T-helper 2 cell treated with Interferon-gamma antibody and Interleukin-4, amounts not matched to agents 5 μg/mL and 100 μg/mL, for 36 hours (primary cell): ENCODE results near the gene LPAR1.

Experiments
- DNase-seq: peaks from one replicate; pipeline ENCODE4 v3.0.0; 2021; ENCODE audit warnings: low spot score
- H3K27ac Mint-ChIP-seq: one replicate; pipeline ENCODE4 v1.8.0; 2021; ENCODE audit warnings: mild to moderate bottlenecking, mixed read lengths
- H3K27me3 Mint-ChIP-seq: one replicate; pipeline ENCODE4 v1.8.0; 2021; ENCODE audit warnings: low read depth, mixed read lengths
- H3K36me3 Mint-ChIP-seq: one replicate; pipeline ENCODE4 v1.8.0; 2021; ENCODE audit warnings: low read depth, mixed read lengths
- H3K4me1 Mint-ChIP-seq: one replicate; pipeline ENCODE4 v1.8.0; 2021; ENCODE audit warnings: low read depth, mixed read lengths
- H3K4me3 Mint-ChIP-seq: one replicate; pipeline ENCODE4 v1.8.0; 2022; ENCODE audit warnings: mild to moderate bottlenecking, moderate library complexity, mixed read lengths
- H3K9me3 Mint-ChIP-seq: one replicate; pipeline ENCODE4 v1.8.0; 2021; ENCODE audit warnings: mixed read lengths

The LPAR1 gene

GRCh38 chr9:110975969-110976368 is 62.3 kb downstream of the LPAR1 start:
- H3K27me3 Mint-ChIP-seq: no peaks in the 10 kb centered on the region
- H3K9me3 Mint-ChIP-seq: peaks cover 4% of the 10 kb centered on the region
- no peak overlapping the region for H3K4me3 Mint-ChIP-seq
- no peaks in the 10 kb centered on the region for H3K36me3 Mint-ChIP-seq
- DNase-seq: no peak
- no peaks in the 10 kb centered on the region for H3K4me1 Mint-ChIP-seq
- H3K27ac Mint-ChIP-seq: no peak overlapping the region

DNA sequence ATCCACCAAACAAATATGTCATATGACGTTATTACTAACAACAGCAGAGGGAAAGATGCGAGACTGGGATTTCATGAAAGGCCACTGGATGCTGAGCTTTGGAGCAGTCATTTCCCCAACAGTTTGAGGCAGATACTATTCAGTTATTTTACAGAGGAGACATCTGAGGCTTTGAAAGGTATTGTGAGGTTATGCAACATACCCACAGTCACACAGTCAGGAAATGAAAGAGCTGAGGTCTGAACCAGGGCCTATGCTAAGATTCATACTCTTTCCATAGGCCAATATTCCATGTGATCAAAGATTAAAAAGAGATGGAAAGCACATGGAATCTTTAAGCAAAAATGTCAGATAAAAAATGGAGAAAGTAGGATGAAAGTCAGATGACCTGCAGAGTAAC is 63.0 kb downstream of the LPAR1 start:
- H3K36me3 Mint-ChIP-seq: no peaks in the 10 kb centered on the region
- no peak overlapping the region for H3K4me3 Mint-ChIP-seq
- no peak overlapping the region for H3K27ac Mint-ChIP-seq
- H3K4me1 Mint-ChIP-seq: no peaks in the 10 kb centered on the region
- no peak for DNase-seq
- H3K9me3 Mint-ChIP-seq: peaks cover 4% of the 10 kb centered on the region
- H3K27me3 Mint-ChIP-seq: no peaks in the 10 kb centered on the region

- no peaks in the 10 kb centered on the region for H3K27me3 Mint-ChIP-seq
- no peaks in the 10 kb centered on the region for H3K4me1 Mint-ChIP-seq
- H3K9me3 Mint-ChIP-seq: peaks cover 4% of the 10 kb centered on the region
- H3K27ac Mint-ChIP-seq: no peak overlapping the region
- no peaks in the 10 kb centered on the region for H3K36me3 Mint-ChIP-seq
- no peak overlapping the region for H3K4me3 Mint-ChIP-seq
- no peak for DNase-seq
Observed at GRCh38 chr9:110971705-110972104, 66.6 kb downstream of the LPAR1 start.

DNA sequence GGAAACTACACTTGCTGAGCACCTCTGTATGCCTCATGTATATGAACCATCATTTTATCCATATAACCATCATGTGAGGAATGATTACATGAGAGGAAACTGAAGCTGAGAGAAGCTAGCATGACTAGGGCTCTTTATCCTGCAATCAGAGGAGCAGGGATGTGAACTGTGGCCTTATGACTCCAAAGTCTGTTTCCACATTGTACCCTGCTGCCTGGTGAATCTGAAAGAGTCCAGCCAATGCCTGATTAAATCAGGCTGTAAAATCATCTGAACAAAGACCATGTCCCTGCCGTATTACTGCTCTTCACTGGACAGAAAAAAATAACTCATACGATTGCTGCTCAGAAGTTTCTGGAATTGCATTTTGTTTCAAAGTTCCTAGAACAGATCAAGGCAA is 67.0 kb downstream of the LPAR1 start:
- Mint-ChIP-seq H3K27me3 (no peaks in the 10 kb centered on the region), H3K9me3 (no peaks in the 10 kb centered on the region), H3K4me1 (no peaks in the 10 kb centered on the region), H3K36me3 (no peaks in the 10 kb centered on the region), H3K27ac (no peak overlapping the region), H3K4me3 (no peak overlapping the region)
- DNase-seq: no peak

DNA sequence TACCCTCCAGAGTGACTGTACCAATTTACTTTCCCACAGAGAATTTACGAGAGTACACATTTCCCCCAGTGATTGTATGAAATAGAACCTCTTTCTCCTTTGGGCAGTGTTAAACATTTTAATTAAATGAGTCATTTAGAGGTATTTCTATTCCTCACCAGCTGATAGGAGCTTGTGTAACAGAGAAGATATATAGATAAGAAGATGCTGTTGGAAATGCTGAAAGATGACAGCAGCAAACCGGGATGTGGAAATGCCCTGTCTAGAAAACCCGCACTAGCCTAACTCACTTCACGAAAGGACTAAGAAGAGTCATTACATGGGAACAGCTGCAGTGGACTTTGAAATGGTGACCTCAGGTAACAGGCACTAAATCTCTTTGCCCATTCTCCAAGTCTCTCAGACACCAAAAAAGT is 68.3 kb downstream of the LPAR1 start:
- Mint-ChIP-seq H3K4me3 (no peak overlapping the region), H3K4me1 (no peaks in the 10 kb centered on the region), H3K36me3 (no peaks in the 10 kb centered on the region), H3K9me3 (no peaks in the 10 kb centered on the region), H3K27me3 (no peaks in the 10 kb centered on the region), H3K27ac (no peak overlapping the region)
- DNase-seq: no peak

DNA sequence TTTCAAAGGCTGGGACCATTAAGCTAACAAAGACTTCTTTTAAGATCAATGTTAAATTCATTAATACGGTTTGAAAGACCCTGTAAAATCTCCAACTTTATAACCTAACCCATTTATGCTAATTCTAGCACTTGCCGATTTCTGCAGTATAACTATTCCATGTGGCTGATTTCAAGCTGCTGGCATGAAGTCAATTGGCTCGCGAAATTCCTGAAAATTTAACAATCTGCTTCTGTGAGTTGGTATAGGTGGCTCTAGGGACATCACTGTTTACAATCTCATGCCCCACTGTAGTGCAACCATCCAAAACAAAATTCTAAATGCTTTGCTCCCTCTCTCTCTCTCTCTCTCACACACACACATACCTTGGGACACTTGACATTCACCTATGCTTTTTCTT is 70.2 kb downstream of the LPAR1 start:
- H3K27ac Mint-ChIP-seq: no peak overlapping the region
- H3K27me3 Mint-ChIP-seq: no peaks in the 10 kb centered on the region
- no peaks in the 10 kb centered on the region for H3K9me3 Mint-ChIP-seq
- DNase-seq: no peak
- H3K4me1 Mint-ChIP-seq: no peaks in the 10 kb centered on the region
- no peak overlapping the region for H3K4me3 Mint-ChIP-seq
- H3K36me3 Mint-ChIP-seq: no peaks in the 10 kb centered on the region

- no peaks in the 10 kb centered on the region for H3K36me3 Mint-ChIP-seq
- H3K9me3 Mint-ChIP-seq: peaks cover under 1% of the 10 kb centered on the region
- DNase-seq: no peak
- no peak overlapping the region for H3K4me3 Mint-ChIP-seq
- H3K27ac Mint-ChIP-seq: no peak overlapping the region
- H3K4me1 Mint-ChIP-seq: no peaks in the 10 kb centered on the region
- H3K27me3 Mint-ChIP-seq: no peaks in the 10 kb centered on the region
Observed at GRCh38 chr9:110967196-110967595, 71.1 kb downstream of the LPAR1 start.

DNA sequence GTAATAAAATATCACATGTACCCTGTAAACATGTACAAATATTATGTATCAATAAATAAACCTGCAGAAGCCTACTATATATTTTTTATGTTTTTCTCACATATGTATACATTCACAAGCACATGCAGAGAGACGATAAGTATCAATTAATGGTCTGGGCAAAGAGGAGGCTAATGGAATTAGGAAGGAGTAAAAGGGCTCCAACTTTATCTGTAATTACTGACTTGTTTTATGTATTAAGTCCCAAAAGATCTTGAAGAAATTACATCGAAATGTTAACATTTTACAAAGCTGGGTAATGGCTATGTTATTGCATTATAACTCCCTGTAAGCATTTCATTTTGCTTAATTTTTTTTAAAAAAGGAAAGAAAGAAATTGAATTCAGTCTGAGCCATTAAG is 78.0 kb downstream of the LPAR1 start:
- Mint-ChIP-seq H3K27me3 (no peaks in the 10 kb centered on the region), H3K9me3 (peaks cover 13% of the 10 kb centered on the region), H3K27ac (no peak overlapping the region), H3K4me3 (no peak overlapping the region), H3K4me1 (no peaks in the 10 kb centered on the region), H3K36me3 (no peaks in the 10 kb centered on the region)
- no peak for DNase-seq

GRCh38 chr9:110958847-110959246 is 79.4 kb downstream of the LPAR1 start:
- DNase-seq: no peak
- H3K27me3 Mint-ChIP-seq: no peaks in the 10 kb centered on the region
- H3K27ac Mint-ChIP-seq: no peak overlapping the region
- H3K9me3 Mint-ChIP-seq: peaks cover 25% of the 10 kb centered on the region
- H3K4me3 Mint-ChIP-seq: no peak overlapping the region
- H3K36me3 Mint-ChIP-seq: no peaks in the 10 kb centered on the region
- peaks cover 3% of the 10 kb centered on the region for H3K4me1 Mint-ChIP-seq

- Mint-ChIP-seq H3K9me3 (peaks cover 28% of the 10 kb centered on the region), H3K4me1 (peaks cover 3% of the 10 kb centered on the region), H3K27me3 (no peaks in the 10 kb centered on the region), H3K4me3 (no peak overlapping the region), H3K36me3 (peaks cover 1% of the 10 kb centered on the region), H3K27ac (no peak overlapping the region)
- no peak for DNase-seq
Observed at GRCh38 chr9:110954822-110955291, 83.4 kb downstream of the LPAR1 start.

GRCh38 chr9:110952540-110952859 is 85.8 kb downstream of the LPAR1 start:
- Mint-ChIP-seq H3K4me3 (no peak overlapping the region), H3K4me1 (peaks cover 3% of the 10 kb centered on the region), H3K27ac (no peak overlapping the region), H3K9me3 (peaks cover 19% of the 10 kb centered on the region), H3K27me3 (no peaks in the 10 kb centered on the region), H3K36me3 (peaks cover 1% of the 10 kb centered on the region)
- no peak for DNase-seq

DNA sequence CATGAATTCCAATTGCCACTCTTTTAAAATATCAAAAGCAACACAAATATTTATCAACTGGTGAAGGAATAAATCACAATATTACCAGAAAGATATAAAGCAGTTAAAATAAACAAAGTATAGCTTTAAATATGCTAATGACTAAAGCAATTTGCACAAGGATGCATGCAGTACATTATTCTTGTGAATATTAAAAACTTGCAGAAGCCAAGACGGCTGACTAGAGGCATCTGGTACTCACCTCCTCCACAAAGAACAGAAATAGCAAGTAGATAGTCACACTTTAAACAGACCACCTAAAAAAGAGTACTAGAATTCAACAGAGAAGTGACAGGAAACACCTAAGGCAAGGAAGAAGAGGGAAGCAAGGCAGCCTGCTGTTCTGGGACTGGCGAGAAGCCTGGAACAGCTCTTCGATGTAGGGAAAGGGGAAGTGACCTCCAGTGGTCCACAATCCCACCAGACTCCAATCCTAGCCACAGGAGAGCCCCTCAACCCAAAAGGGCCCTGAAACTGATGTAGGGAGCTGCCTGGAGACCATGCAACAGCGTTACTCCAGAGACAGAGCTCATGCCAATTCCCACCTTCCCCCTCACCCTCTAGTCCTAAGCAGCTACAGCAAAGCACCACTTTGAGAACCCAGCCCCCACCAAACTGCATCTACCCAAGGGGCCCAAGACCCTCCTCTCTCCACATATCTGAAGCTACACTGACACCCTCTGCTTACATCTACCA is 86.3 kb downstream of the LPAR1 start:
- H3K4me3 Mint-ChIP-seq: no peak overlapping the region
- peaks cover 19% of the 10 kb centered on the region for H3K9me3 Mint-ChIP-seq

DNA sequence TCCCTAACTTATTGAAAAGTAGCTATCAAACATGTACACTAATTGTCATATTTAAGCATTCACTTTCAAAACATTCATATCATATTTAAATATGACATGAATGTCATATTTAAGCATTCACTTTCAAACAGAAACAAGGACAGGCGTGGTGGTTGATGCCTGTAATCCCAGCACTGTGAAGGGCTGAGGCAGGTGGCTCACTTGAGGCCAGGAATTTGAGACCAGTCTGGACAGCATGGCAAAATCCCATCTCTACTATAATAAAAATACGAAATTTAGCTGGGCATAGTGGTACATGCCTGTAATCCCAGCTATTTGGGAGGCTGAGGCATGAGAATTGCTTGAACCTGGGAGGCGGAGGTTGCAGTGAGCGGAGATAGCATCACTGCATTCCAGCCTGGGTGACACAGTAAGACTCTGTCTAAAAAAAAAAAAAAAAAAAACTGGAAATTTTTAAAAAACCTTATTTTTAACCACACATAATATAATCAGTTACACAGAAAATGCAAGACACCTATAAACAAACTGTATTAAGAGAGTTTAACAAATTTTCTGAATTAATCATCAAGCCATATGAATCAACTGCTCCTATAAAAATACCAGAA is 88.1 kb downstream of the LPAR1 start:
- DNase-seq: no peak
- peaks cover 3% of the 10 kb centered on the region for H3K4me1 Mint-ChIP-seq
- H3K9me3 Mint-ChIP-seq: peaks cover 18% of the 10 kb centered on the region
- no peak overlapping the region for H3K4me3 Mint-ChIP-seq
- H3K27me3 Mint-ChIP-seq: no peaks in the 10 kb centered on the region
- no peak overlapping the region for H3K27ac Mint-ChIP-seq
- H3K36me3 Mint-ChIP-seq: peaks cover 1% of the 10 kb centered on the region

More for the DNA sequence above, 86.3 kb downstream of the LPAR1 start:
- Mint-ChIP-seq H3K27me3 (no peaks in the 10 kb centered on the region), H3K36me3 (peaks cover 1% of the 10 kb centered on the region), H3K4me1 (peaks cover 3% of the 10 kb centered on the region), H3K27ac (no peak overlapping the region)
- no peak for DNase-seq

- Mint-ChIP-seq H3K27me3 (no peaks in the 10 kb centered on the region), H3K4me1 (no peaks in the 10 kb centered on the region), H3K27ac (no peak overlapping the region), H3K4me3 (no peak overlapping the region), H3K36me3 (peaks cover 1% of the 10 kb centered on the region), H3K9me3 (peaks cover 9% of the 10 kb centered on the region)
- DNase-seq: no peak
Observed at GRCh38 chr9:110949081-110949480, 89.2 kb downstream of the LPAR1 start.
